HCT116 (cell line): Measurements from ENCODE around the gene SIRPB2.

Source experiments
- CEBPB ChIP-seq: IDR thresholded peaks from 2 replicates; pipeline ENCODE4 v1.6.1; 2012; ENCODE audit warnings: low read depth
- EZH2 ChIP-seq: fragments of 200-600 bp; sonication (generic); IDR thresholded peaks from 2 replicates; pipeline ENCODE4 v1.6.1; 2017; ENCODE audit warnings: antibody characterized with exemption, mixed run types
- FOSL1 ChIP-seq: IDR thresholded peaks from 2 replicates; pipeline ENCODE4 v1.6.1; 2012; ENCODE audit warnings: low read depth
- JUND ChIP-seq: IDR thresholded peaks from 2 replicates; pipeline ENCODE4 v1.6.1; 2012
- POLR2AphosphoS5 ChIP-seq: IDR thresholded peaks from 2 replicates; pipeline ENCODE4 v1.6.1; 2011; ENCODE audit warnings: mild to moderate bottlenecking, low read depth, low read length, moderate library complexity
- RAD21 ChIP-seq: IDR thresholded peaks from 2 replicates; pipeline ENCODE4 v1.6.1; 2012; ENCODE audit warnings: low read depth, mild to moderate bottlenecking
- SP1 ChIP-seq: IDR thresholded peaks from 2 replicates; pipeline ENCODE4 v1.6.1; 2012; ENCODE audit warnings: low read depth
- YY1 ChIP-seq: IDR thresholded peaks from 2 replicates; pipeline ENCODE4 v1.6.1; 2011; ENCODE audit warnings: low read length, low read depth, moderate library complexity, mild to moderate bottlenecking; ENCODE audit not compliant: insufficient replicate concordance; ENCODE audit errors: extremely low read depth
- ZNF274 ChIP-seq: fragments of 200-500 bp; sonication (Bioruptor generic); IDR thresholded peaks from 2 replicates; pipeline ENCODE4 v1.6.1; 2014; ENCODE audit warnings: mild to moderate bottlenecking, low read depth, low read length, inconsistent platforms
- TF ChIP-seq, protein P1 (sequence below): IDR thresholded peaks from 2 replicates; pipeline ENCODE4 v1.6.1; 2012; ENCODE audit warnings: low read depth
- TF ChIP-seq, protein P2 (sequence below), 3 experiments: fragments of 200-600 bp in 1 of 3; sonication (generic) in 1 of 3; IDR thresholded peaks in 2 of 3; conservative IDR thresholded peaks in 1 of 3; 2 replicates each; pipeline ENCODE4 v1.5.1; 2012 to 2017; ENCODE audit warnings: low read depth in 2 of 3, low read length in 2 of 3, antibody characterized with exemption in 1 of 3, borderline replicate concordance in 1 of 3, control low read depth in 1 of 3, mild to moderate bottlenecking in 1 of 3, mixed read lengths in 1 of 3, mixed run types in 1 of 3, moderate library complexity in 1 of 3; ENCODE audit not compliant: insufficient read depth in 1 of 3
- TF ChIP-seq, protein P3 (sequence below): IDR thresholded peaks from 2 replicates; pipeline ENCODE4 v1.6.1; 2011; ENCODE audit warnings: mild to moderate bottlenecking, low read length, moderate library complexity; ENCODE audit not compliant: insufficient replicate concordance; ENCODE audit errors: extremely low read depth
- TF ChIP-seq, protein P4 (sequence below): IDR thresholded peaks from 2 replicates; pipeline ENCODE4 v1.6.1; 2012

DNA sequence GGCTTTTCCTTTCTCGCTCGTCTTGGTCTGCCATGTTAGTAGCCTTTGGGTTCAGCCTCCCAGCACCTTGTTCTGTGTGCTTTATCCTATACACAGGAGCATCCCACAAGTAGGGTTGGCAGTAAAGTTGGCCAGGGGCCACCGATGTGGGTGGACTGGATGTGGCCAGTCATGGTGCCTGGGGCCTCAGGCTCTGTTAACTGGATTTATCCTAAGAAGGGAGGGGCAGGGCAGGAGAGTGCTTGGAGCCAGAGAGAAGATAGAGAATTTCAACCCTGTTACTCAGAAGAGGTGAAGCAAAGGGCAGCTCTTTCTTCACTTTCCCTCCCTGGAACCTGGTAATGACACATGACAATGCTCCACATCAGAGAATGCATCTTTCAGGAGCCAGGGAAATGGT, 14.1 kb upstream of the SIRPB2 start:
- no peak for TF ChIP-seq POLR2AphosphoS5
- TF ChIP-seq FOSL1, result no peak
- TF ChIP-seq, protein P1, sequence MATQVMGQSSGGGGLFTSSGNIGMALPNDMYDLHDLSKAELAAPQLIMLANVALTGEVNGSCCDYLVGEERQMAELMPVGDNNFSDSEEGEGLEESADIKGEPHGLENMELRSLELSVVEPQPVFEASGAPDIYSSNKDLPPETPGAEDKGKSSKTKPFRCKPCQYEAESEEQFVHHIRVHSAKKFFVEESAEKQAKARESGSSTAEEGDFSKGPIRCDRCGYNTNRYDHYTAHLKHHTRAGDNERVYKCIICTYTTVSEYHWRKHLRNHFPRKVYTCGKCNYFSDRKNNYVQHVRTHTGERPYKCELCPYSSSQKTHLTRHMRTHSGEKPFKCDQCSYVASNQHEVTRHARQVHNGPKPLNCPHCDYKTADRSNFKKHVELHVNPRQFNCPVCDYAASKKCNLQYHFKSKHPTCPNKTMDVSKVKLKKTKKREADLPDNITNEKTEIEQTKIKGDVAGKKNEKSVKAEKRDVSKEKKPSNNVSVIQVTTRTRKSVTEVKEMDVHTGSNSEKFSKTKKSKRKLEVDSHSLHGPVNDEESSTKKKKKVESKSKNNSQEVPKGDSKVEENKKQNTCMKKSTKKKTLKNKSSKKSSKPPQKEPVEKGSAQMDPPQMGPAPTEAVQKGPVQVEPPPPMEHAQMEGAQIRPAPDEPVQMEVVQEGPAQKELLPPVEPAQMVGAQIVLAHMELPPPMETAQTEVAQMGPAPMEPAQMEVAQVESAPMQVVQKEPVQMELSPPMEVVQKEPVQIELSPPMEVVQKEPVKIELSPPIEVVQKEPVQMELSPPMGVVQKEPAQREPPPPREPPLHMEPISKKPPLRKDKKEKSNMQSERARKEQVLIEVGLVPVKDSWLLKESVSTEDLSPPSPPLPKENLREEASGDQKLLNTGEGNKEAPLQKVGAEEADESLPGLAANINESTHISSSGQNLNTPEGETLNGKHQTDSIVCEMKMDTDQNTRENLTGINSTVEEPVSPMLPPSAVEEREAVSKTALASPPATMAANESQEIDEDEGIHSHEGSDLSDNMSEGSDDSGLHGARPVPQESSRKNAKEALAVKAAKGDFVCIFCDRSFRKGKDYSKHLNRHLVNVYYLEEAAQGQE, result no peak
- TF ChIP-seq, protein P2, sequence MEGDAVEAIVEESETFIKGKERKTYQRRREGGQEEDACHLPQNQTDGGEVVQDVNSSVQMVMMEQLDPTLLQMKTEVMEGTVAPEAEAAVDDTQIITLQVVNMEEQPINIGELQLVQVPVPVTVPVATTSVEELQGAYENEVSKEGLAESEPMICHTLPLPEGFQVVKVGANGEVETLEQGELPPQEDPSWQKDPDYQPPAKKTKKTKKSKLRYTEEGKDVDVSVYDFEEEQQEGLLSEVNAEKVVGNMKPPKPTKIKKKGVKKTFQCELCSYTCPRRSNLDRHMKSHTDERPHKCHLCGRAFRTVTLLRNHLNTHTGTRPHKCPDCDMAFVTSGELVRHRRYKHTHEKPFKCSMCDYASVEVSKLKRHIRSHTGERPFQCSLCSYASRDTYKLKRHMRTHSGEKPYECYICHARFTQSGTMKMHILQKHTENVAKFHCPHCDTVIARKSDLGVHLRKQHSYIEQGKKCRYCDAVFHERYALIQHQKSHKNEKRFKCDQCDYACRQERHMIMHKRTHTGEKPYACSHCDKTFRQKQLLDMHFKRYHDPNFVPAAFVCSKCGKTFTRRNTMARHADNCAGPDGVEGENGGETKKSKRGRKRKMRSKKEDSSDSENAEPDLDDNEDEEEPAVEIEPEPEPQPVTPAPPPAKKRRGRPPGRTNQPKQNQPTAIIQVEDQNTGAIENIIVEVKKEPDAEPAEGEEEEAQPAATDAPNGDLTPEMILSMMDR (IDR thresholded peaks at IDR 0.05 in 2 of 3, conservative IDR thresholded peaks at IDR 0.05 in 1 of 3; ENCODE audit: borderline replicate concordance in 1 of 3, insufficient read depth in 1 of 3, low read depth in 2 of 3, low read length in 2 of 3), result no peak
- TF ChIP-seq, protein P3, sequence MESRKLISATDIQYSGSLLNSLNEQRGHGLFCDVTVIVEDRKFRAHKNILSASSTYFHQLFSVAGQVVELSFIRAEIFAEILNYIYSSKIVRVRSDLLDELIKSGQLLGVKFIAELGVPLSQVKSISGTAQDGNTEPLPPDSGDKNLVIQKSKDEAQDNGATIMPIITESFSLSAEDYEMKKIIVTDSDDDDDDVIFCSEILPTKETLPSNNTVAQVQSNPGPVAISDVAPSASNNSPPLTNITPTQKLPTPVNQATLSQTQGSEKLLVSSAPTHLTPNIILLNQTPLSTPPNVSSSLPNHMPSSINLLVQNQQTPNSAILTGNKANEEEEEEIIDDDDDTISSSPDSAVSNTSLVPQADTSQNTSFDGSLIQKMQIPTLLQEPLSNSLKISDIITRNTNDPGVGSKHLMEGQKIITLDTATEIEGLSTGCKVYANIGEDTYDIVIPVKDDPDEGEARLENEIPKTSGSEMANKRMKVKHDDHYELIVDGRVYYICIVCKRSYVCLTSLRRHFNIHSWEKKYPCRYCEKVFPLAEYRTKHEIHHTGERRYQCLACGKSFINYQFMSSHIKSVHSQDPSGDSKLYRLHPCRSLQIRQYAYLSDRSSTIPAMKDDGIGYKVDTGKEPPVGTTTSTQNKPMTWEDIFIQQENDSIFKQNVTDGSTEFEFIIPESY, result no peak
- TF ChIP-seq ZNF274, result no peak
- no peak for TF ChIP-seq EZH2
- no peak for TF ChIP-seq CEBPB
- TF ChIP-seq RAD21, result no peak
- TF ChIP-seq SP1, result no peak
- TF ChIP-seq JUND, result no peak
- TF ChIP-seq, protein P4, sequence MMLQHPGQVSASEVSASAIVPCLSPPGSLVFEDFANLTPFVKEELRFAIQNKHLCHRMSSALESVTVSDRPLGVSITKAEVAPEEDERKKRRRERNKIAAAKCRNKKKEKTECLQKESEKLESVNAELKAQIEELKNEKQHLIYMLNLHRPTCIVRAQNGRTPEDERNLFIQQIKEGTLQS, result no peak
- no peak for TF ChIP-seq YY1
